Measurements from ENCODE around the gene AOAH. TPM values are rescaled to one million over a fixed set of nuclear protein-coding genes. Genes with fewer than 3 reads are reported as not detected.

The AOAH gene
- total RNA-seq, 1 experiment from 2014 or later: not detected

DNA sequence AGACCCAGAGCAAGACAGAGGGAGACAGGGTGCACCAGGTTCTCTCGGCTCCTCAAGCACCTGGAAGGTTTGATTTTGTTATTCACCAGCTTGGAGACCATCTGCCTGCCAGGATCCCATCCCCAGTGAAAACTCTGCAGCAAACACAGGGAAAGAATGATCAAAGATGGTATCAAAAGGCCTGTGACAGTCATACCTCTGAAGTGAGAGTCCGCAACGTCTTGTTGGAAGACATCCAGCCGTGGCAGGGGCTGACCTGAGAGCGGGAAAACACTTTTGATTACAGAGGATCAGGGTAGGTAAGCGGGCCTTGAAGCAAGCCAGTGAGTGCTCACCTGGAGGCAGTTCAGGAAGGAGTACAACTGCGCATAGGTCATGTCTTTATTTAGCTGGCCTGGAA lies 192.3 kb downstream of the AOAH start:
- no TSS peak for BruUV-seq (replicated peaks)
- DNase-seq (ENCODE audit: unreplicated experiment): no peak
- CTCF ChIA-PET: interaction anchor here (0.5 kb wide), 1 partner anchor 41 kb away, joined by 4 read pairs; no protein-coding TSS in a partner anchor
- H3K9me3 Mint-ChIP-seq (ENCODE audit: unreplicated experiment): no peaks in the 10 kb centered on the region
- H3K27ac Mint-ChIP-seq (ENCODE audit: low read depth, unreplicated experiment): no peak overlapping the region
- POLR2A ChIA-PET: no interaction called here
- TF ChIP-seq, protein P1, sequence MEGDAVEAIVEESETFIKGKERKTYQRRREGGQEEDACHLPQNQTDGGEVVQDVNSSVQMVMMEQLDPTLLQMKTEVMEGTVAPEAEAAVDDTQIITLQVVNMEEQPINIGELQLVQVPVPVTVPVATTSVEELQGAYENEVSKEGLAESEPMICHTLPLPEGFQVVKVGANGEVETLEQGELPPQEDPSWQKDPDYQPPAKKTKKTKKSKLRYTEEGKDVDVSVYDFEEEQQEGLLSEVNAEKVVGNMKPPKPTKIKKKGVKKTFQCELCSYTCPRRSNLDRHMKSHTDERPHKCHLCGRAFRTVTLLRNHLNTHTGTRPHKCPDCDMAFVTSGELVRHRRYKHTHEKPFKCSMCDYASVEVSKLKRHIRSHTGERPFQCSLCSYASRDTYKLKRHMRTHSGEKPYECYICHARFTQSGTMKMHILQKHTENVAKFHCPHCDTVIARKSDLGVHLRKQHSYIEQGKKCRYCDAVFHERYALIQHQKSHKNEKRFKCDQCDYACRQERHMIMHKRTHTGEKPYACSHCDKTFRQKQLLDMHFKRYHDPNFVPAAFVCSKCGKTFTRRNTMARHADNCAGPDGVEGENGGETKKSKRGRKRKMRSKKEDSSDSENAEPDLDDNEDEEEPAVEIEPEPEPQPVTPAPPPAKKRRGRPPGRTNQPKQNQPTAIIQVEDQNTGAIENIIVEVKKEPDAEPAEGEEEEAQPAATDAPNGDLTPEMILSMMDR (IDR thresholded peaks at IDR 0.05; ENCODE audit: unreplicated experiment): no peak
- H3K27me3 Mint-ChIP-seq (ENCODE audit: insufficient read depth, unreplicated experiment): no peaks in the 10 kb centered on the region
- intact Hi-C loops (cut with micrococcal nuclease): no loop called here
- H3K4me3 Mint-ChIP-seq (ENCODE audit: unreplicated experiment): no peak overlapping the region
- no peaks in the 10 kb centered on the region for H3K36me3 Mint-ChIP-seq (ENCODE audit: insufficient read depth, unreplicated experiment)
- H3K4me1 Mint-ChIP-seq (ENCODE audit: insufficient read depth, unreplicated experiment): peaks cover 11% of the 10 kb centered on the region

DNA sequence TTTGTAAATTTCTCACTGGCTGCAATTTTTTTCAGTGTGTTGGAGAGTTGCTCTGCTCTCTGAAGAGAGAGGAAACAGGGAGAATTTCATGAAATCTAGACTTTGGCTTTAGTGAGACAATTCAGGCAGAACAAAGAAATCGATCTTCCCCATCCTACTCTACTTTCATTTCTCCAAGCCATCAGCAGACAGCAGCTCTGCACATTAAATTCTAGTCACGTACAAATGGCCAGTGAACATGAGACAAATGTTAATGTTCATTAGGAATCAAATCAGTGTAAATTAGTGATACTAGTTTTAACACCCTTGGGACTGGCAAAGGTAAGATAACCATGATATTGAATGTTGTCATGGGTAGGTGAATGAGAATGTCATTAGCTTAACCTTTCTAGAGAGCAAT lies 193.8 kb downstream of the AOAH start:
- Mint-ChIP-seq H3K27me3 (ENCODE audit: insufficient read depth, unreplicated experiment) (no peaks in the 10 kb centered on the region), H3K27ac (ENCODE audit: low read depth, unreplicated experiment) (no peak overlapping the region), H3K4me1 (ENCODE audit: insufficient read depth, unreplicated experiment) (peaks cover 20% of the 10 kb centered on the region), H3K36me3 (ENCODE audit: insufficient read depth, unreplicated experiment) (no peaks in the 10 kb centered on the region), H3K9me3 (ENCODE audit: unreplicated experiment) (no peaks in the 10 kb centered on the region), H3K4me3 (ENCODE audit: unreplicated experiment) (no peak overlapping the region)
- BruUV-seq (replicated peaks): no TSS peak
- no peak for DNase-seq (ENCODE audit: unreplicated experiment)
- intact Hi-C loops (cut with micrococcal nuclease): no loop called here
- CTCF ChIA-PET: no interaction called here
- POLR2A ChIA-PET: interaction anchor here (0.7 kb wide), 1 partner anchor 1137 kb away, joined by 3 read pairs; no protein-coding TSS in a partner anchor
- TF ChIP-seq, protein P1 (IDR thresholded peaks at IDR 0.05; ENCODE audit: unreplicated experiment): no peak

DNA sequence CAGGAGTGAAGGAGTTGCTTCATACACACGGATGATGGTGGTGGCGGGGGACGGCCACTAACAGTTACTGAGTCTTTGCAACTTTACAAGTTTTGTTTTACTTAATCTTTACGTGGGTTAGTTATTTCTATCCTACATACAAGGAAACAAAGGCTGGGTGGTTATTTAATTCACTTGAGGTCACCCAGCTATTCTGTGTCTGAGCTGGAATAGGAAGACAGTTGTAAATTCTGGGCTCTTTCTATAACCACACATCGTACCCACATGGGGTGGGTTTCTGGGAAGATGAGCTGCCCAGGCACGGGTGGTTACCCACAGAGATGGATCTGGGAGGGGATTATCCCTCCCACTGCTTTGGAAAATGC lies 196.8 kb downstream of the AOAH start:
- TF ChIP-seq, protein P1 (IDR thresholded peaks at IDR 0.05; ENCODE audit: unreplicated experiment): no peak
- peak overlapping the region; percentile 52 for H3K27ac Mint-ChIP-seq (ENCODE audit: low read depth, unreplicated experiment)
- intact Hi-C loops (cut with micrococcal nuclease): no loop called here

DNA sequence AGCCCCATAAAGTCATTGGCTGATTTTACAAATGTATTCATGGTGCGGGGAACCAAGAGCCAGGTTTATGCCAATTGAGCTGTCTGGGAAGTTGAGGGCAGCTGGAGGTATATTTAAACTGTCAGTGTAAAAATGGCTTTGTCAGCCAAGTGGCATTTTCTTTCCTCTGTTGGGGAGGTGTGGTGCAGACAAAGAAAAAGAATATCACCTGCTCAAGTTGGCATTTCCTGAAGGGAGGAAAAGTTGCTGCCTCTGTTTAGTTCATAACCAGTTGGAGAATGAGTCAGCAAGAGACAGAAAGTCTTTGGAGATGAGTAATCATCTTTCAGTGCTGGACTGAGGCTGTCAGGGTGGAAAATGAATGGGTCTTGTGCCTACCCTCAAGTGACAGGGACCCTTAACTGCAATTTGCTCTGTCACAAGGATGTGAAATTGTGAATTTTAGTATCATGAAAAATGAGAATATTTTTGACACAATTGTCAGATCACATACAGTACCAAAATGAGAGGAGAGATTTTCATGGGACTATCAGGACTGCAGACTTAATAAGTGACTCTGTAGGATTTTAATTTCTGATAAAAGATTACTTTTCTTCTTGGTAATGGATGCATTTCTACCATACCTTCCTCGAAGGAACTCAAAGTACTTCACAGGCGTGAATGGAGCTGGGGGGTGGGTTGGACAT lies 197.3 kb downstream of the AOAH start:
- intact Hi-C loops (cut with micrococcal nuclease): no loop called here
- H3K9me3 Mint-ChIP-seq (ENCODE audit: unreplicated experiment): no peaks in the 10 kb centered on the region
- POLR2A ChIA-PET: interaction anchor here (0.7 to 1.3 kb wide), 3 partner anchors 18 to 75 kb away, joined by 3 to 5 read pairs (median 5); no protein-coding TSS in a partner anchor
- H3K27me3 Mint-ChIP-seq (ENCODE audit: insufficient read depth, unreplicated experiment): no peaks in the 10 kb centered on the region
- DNase-seq (ENCODE audit: unreplicated experiment): peak; percentile 81
- H3K36me3 Mint-ChIP-seq (ENCODE audit: insufficient read depth, unreplicated experiment): no peaks in the 10 kb centered on the region
- H3K4me3 Mint-ChIP-seq (ENCODE audit: unreplicated experiment): no peak overlapping the region
- TF ChIP-seq, protein P1 (IDR thresholded peaks at IDR 0.05; ENCODE audit: unreplicated experiment): no peak
- BruUV-seq (replicated peaks): no TSS peak
- CTCF ChIA-PET: interaction anchor here (0.6 to 0.9 kb wide), 4 partner anchors 480 to 1313 kb away, joined by 3 to 4 read pairs (median 3); no protein-coding TSS in a partner anchor
- peaks cover 20% of the 10 kb centered on the region for H3K4me1 Mint-ChIP-seq (ENCODE audit: insufficient read depth, unreplicated experiment)
- peak overlapping the region; percentile 52 for H3K27ac Mint-ChIP-seq (ENCODE audit: low read depth, unreplicated experiment)

More for the DNA sequence above, 196.8 kb downstream of the AOAH start:
- Mint-ChIP-seq H3K36me3 (ENCODE audit: insufficient read depth, unreplicated experiment) (no peaks in the 10 kb centered on the region), H3K4me1 (ENCODE audit: insufficient read depth, unreplicated experiment) (peaks cover 20% of the 10 kb centered on the region), H3K4me3 (ENCODE audit: unreplicated experiment) (no peak overlapping the region), H3K9me3 (ENCODE audit: unreplicated experiment) (no peaks in the 10 kb centered on the region), H3K27me3 (ENCODE audit: insufficient read depth, unreplicated experiment) (no peaks in the 10 kb centered on the region)
- ChIA-PET CTCF (interaction anchor here (0.6 to 1.6 kb wide), 6 partner anchors 39 to 672 kb away, joined by 3 to 7 read pairs (median 4); no protein-coding TSS in a partner anchor), POLR2A (no interaction called here)
- no TSS peak for BruUV-seq (replicated peaks)
- no peak for DNase-seq (ENCODE audit: unreplicated experiment)
